22Rv1 (cell line): ENCODE data around the gene SRRD.

Experiments
- ZFX ChIP-seq: fragments of 450-650 bp; IDR thresholded peaks from 2 replicates; pipeline ENCODE4 v1.6.1; 2017; ENCODE audit warnings: antibody characterized with exemption, borderline replicate concordance
- TF ChIP-seq, protein P1 (sequence below): fragments of 450-650 bp; IDR thresholded peaks from 2 replicates; pipeline ENCODE4 v1.5.1; 2017; ENCODE audit warnings: mild to moderate bottlenecking

DNA sequence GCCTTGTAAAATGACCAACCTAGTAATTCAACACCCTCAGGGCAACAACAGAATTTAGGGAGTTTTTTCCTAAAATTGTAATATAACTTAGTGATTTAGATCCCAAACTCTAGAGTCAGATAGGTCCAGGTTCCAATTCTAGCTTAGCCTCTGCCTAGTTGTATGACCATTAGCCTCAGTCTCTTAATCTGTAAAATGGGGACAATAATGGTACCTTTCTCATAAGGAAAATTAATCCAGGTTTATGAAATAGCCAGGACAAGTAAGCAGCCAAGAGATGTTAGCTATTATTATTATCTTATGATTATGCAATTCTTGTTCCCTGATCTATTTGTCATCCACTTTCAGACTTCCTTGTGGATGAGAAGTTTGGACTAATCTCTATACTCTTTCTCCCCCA is 24.5 kb downstream of the SRRD start:
- TF ChIP-seq, protein P1, sequence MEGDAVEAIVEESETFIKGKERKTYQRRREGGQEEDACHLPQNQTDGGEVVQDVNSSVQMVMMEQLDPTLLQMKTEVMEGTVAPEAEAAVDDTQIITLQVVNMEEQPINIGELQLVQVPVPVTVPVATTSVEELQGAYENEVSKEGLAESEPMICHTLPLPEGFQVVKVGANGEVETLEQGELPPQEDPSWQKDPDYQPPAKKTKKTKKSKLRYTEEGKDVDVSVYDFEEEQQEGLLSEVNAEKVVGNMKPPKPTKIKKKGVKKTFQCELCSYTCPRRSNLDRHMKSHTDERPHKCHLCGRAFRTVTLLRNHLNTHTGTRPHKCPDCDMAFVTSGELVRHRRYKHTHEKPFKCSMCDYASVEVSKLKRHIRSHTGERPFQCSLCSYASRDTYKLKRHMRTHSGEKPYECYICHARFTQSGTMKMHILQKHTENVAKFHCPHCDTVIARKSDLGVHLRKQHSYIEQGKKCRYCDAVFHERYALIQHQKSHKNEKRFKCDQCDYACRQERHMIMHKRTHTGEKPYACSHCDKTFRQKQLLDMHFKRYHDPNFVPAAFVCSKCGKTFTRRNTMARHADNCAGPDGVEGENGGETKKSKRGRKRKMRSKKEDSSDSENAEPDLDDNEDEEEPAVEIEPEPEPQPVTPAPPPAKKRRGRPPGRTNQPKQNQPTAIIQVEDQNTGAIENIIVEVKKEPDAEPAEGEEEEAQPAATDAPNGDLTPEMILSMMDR = no peak
- TF ChIP-seq ZFX = no peak
